Endodermal cell (in vitro differentiated cells): ENCODE data around the gene GPC6. TPM values are rescaled to one million over a fixed set of nuclear protein-coding genes. Genes with fewer than 3 reads are reported as not detected.
A peak's percentile ranks its signal among the peaks of the same experiment; 100 is the strongest.

Experiments
- DNase-seq: peaks from one replicate; pipeline ENCODE4 v3.0.0-alpha.2; 2017
- H3K27ac ChIP-seq: 2 replicates; pipeline ENCODE4 v1.5.1; 2013; ENCODE audit warnings: mild to moderate bottlenecking, low read depth, low read length, moderate library complexity
- H3K27me3 ChIP-seq: 2 replicates; pipeline ENCODE4 v1.6.1; 2013; ENCODE audit warnings: mild to moderate bottlenecking, low read length, moderate library complexity; ENCODE audit not compliant: insufficient read depth, control insufficient read depth, poor library complexity, severe bottlenecking
- H3K36me3 ChIP-seq: 2 replicates; pipeline ENCODE4 v1.7.0; 2013; ENCODE audit warnings: mild to moderate bottlenecking, low read length, moderate library complexity; ENCODE audit not compliant: control insufficient read depth, insufficient read depth
- H3K4me1 ChIP-seq: one replicate; pipeline ENCODE4 v1.7.0; 2013; ENCODE audit warnings: low read length; ENCODE audit not compliant: control insufficient read depth, insufficient read depth
- H3K4me3 ChIP-seq: 2 replicates; pipeline ENCODE4 v1.5.1; 2013; ENCODE audit warnings: mild to moderate bottlenecking, low read length, moderate library complexity
- H3K9ac ChIP-seq: 2 replicates; pipeline ENCODE4 v1.6.1; 2013; ENCODE audit warnings: mild to moderate bottlenecking, low read length, moderate library complexity; ENCODE audit not compliant: poor library complexity, severe bottlenecking; ENCODE audit errors: extremely low read depth
- H3K9me3 ChIP-seq: 2 replicates; pipeline ENCODE4 v1.6.1; 2013; ENCODE audit warnings: mild to moderate bottlenecking, low read length, moderate library complexity; ENCODE audit not compliant: control insufficient read depth
- H3K27ac Mint-ChIP-seq: 2 replicates; pipeline ENCODE4 v1.8.0; 2020; ENCODE audit warnings: mixed read lengths
- H3K27me3 Mint-ChIP-seq: 2 replicates; pipeline ENCODE4 v1.8.0; 2021; ENCODE audit warnings: mild to moderate bottlenecking, mixed read lengths; ENCODE audit not compliant: insufficient read depth
- H3K36me3 Mint-ChIP-seq: 2 replicates; pipeline ENCODE4 v1.8.0; 2020; ENCODE audit warnings: low read depth, mixed read lengths
- H3K4me1 Mint-ChIP-seq: 2 replicates; pipeline ENCODE4 v1.8.0; 2020; ENCODE audit warnings: mixed read lengths
- H3K4me3 Mint-ChIP-seq: 2 replicates; pipeline ENCODE4 v1.8.0; 2020; ENCODE audit warnings: mild to moderate bottlenecking, moderate library complexity, mixed read lengths
- H3K9me3 Mint-ChIP-seq: 2 replicates; pipeline ENCODE4 v1.8.0; 2020; ENCODE audit warnings: mild to moderate bottlenecking, mixed read lengths
- CTCF ChIP-seq: fragments of 200-600 bp; sonication (generic); conservative IDR thresholded peaks from 2 replicates; pipeline ENCODE4 v1.5.0; 2021; ENCODE audit warnings: antibody characterized with exemption, mild to moderate bottlenecking
- WGBS, 2 experiments: methylation state at CpG; one replicate each; pipeline versions ENCODE4 v1.1.5 to v1.1.7; 2013; ENCODE audit warnings: missing lambda C conversion rate in 2 of 2, mixed read lengths in 1 of 2; ENCODE audit not compliant: insufficient coverage in 1 of 2, insufficient read length in 1 of 2; 5-methylcytosine and 5-hydroxymethylcytosine counted together
- total RNA-seq, 2 donors: library from RNA; stranded (reverse); fragmentation: NEBNext Ultra II Directional in 1 of 2; extraction: Animal tissue kit (Norgen Biotek cat#: 25700) in 1 of 2; gene quantifications; 2 replicates in 1 of 2; 3 replicates in 1 of 2; pipeline ENCODE4 v1.2.1, GENCODE V29; 2021

GPC6 gene
- total RNA-seq, 2 donors from 2014 or later = 69.6 to 80.4 TPM

GRCh38 chr13:93976528-93976927, 749.9 kb downstream of the GPC6 start:
- no peak overlapping the region for H3K4me3 Mint-ChIP-seq
- H3K27me3 Mint-ChIP-seq = no peaks in the 10 kb centered on the region
- Histone ChIP-seq H3K4me1 (peaks cover 3% of the 10 kb centered on the region), H3K27me3 (no peaks in the 10 kb centered on the region), H3K9me3 (peaks cover 19% of the 10 kb centered on the region), H3K4me3 (no peak overlapping the region), H3K9ac (no peak overlapping the region), H3K36me3 (no peaks in the 10 kb centered on the region), H3K27ac (no peak overlapping the region)
- 94 to 95% methylated on average over 4 to 5 of the region's 5 CpGs for WGBS, 2 experiments
- no peak for TF ChIP-seq CTCF
- H3K27ac Mint-ChIP-seq = no peak overlapping the region
- peaks cover 7% of the 10 kb centered on the region for H3K9me3 Mint-ChIP-seq
- peaks cover 6% of the 10 kb centered on the region for H3K4me1 Mint-ChIP-seq
- no peak for DNase-seq
- peaks cover 5% of the 10 kb centered on the region for H3K36me3 Mint-ChIP-seq

- Histone ChIP-seq H3K36me3 (no peaks in the 10 kb centered on the region), H3K4me3 (peak overlapping the region; percentile 6), H3K27me3 (no peaks in the 10 kb centered on the region), H3K9me3 (peaks cover 19% of the 10 kb centered on the region), H3K9ac (no peak overlapping the region), H3K27ac (no peak overlapping the region), H3K4me1 (no peaks in the 10 kb centered on the region)
- TF ChIP-seq CTCF = no peak
- Mint-ChIP-seq H3K27ac (no peak overlapping the region), H3K9me3 (peaks cover 7% of the 10 kb centered on the region), H3K27me3 (no peaks in the 10 kb centered on the region), H3K4me3 (no peak overlapping the region), H3K36me3 (peaks cover 5% of the 10 kb centered on the region), H3K4me1 (no peaks in the 10 kb centered on the region)
- DNase-seq = no peak
- WGBS, 2 experiments = 95 to 100% methylated on average over 1 to 3 of the region's 3 CpGs
Measured at GRCh38 chr13:93977986-93978385, 751.4 kb downstream of the GPC6 start.

- no peaks in the 10 kb centered on the region for H3K4me1 ChIP-seq
- H3K27ac ChIP-seq = no peak overlapping the region
- peaks cover 5% of the 10 kb centered on the region for H3K36me3 Mint-ChIP-seq
- 88 to 100% methylated on average over 1 of the region's 1 CpG for WGBS, 2 experiments
- no peak for DNase-seq
- H3K9me3 ChIP-seq = peaks cover 19% of the 10 kb centered on the region
- no peaks in the 10 kb centered on the region for H3K27me3 ChIP-seq
- no peak for TF ChIP-seq CTCF
- no peak overlapping the region for H3K27ac Mint-ChIP-seq
- H3K4me3 Mint-ChIP-seq = no peak overlapping the region
- no peak overlapping the region for H3K4me3 ChIP-seq
- H3K27me3 Mint-ChIP-seq = no peaks in the 10 kb centered on the region
- H3K9ac ChIP-seq = no peak overlapping the region
- peaks cover 8% of the 10 kb centered on the region for H3K4me1 Mint-ChIP-seq
- peaks cover 7% of the 10 kb centered on the region for H3K9me3 Mint-ChIP-seq
- H3K36me3 ChIP-seq = no peaks in the 10 kb centered on the region
Measured at GRCh38 chr13:93981426-93981977, 754.9 kb downstream of the GPC6 start.
